ENCODE results near the gene SLC26A4.

SLC26A4 gene

GRCh38 chr7:107661081-107661864, 645 bp downstream of the SLC26A4 start:
- DNase-seq (ENCODE audit: low spot score), result peak; percentile 75

GRCh38 chr7:107661865-107662379, 1.3 kb downstream of the SLC26A4 start:
- DNase-seq (ENCODE audit: low spot score), result no peak

GRCh38 chr7:107663196-107663595, 2.6 kb downstream of the SLC26A4 start:
- no peak for DNase-seq (ENCODE audit: low spot score)

- no peak for DNase-seq (ENCODE audit: low spot score)
These were observed 6.2 kb downstream of the SLC26A4 start for GRCh38 chr7:107666790-107667189.

GRCh38 chr7:107667341-107667740, 6.7 kb downstream of the SLC26A4 start:
- no peak for DNase-seq (ENCODE audit: low spot score)

GRCh38 chr7:107668296-107668695, 7.7 kb downstream of the SLC26A4 start:
- DNase-seq (ENCODE audit: low spot score), result no peak

GRCh38 chr7:107672183-107672582, 11.6 kb downstream of the SLC26A4 start:
- no peak for DNase-seq (ENCODE audit: low spot score)

- DNase-seq (ENCODE audit: low spot score), result no peak
These were observed 15.6 kb downstream of the SLC26A4 start for GRCh38 chr7:107676249-107676648.

GRCh38 chr7:107678110-107678753, 17.6 kb downstream of the SLC26A4 start:
- no peak for DNase-seq (ENCODE audit: low spot score)

GRCh38 chr7:107680478-107680877, 19.9 kb downstream of the SLC26A4 start:
- DNase-seq (ENCODE audit: low spot score), result no peak

GRCh38 chr7:107682886-107683285, 22.3 kb downstream of the SLC26A4 start:
- no peak for DNase-seq (ENCODE audit: low spot score)

- DNase-seq (ENCODE audit: low spot score), result no peak
These were observed 23.7 kb downstream of the SLC26A4 start for GRCh38 chr7:107684287-107684686.

GRCh38 chr7:107684947-107685463, 24.4 kb downstream of the SLC26A4 start:
- DNase-seq (ENCODE audit: low spot score), result no peak

- no peak for DNase-seq (ENCODE audit: low spot score)
These were observed 26.3 kb downstream of the SLC26A4 start for GRCh38 chr7:107686816-107687387.

GRCh38 chr7:107687656-107688055, 27.0 kb downstream of the SLC26A4 start:
- no peak for DNase-seq (ENCODE audit: low spot score)

- DNase-seq (ENCODE audit: low spot score), result no peak
These were observed 28.9 kb downstream of the SLC26A4 start for GRCh38 chr7:107689553-107689952.

- DNase-seq (ENCODE audit: low spot score), result no peak
These were observed 29.5 kb downstream of the SLC26A4 start for GRCh38 chr7:107690084-107690483.

GRCh38 chr7:107690611-107691010, 30.0 kb downstream of the SLC26A4 start:
- no peak for DNase-seq (ENCODE audit: low spot score)

GRCh38 chr7:107691716-107692115, 31.1 kb downstream of the SLC26A4 start:
- DNase-seq (ENCODE audit: low spot score), result no peak

- DNase-seq (ENCODE audit: low spot score), result no peak
These were observed 31.9 kb downstream of the SLC26A4 start for GRCh38 chr7:107692501-107692900.

- no peak for DNase-seq (ENCODE audit: low spot score)
These were observed 32.8 kb downstream of the SLC26A4 start for GRCh38 chr7:107693396-107693795.

- DNase-seq (ENCODE audit: low spot score), result no peak
These were observed 33.8 kb downstream of the SLC26A4 start for GRCh38 chr7:107694386-107694785.
